Muscle layer of duodenum (tissue), 2 donors: ENCODE data around the gene MRPL44.

Experiments
- H3K27ac ChIP-seq: one replicate; pipeline ENCODE4 v1.7.0; 2013; ENCODE audit warnings: mild to moderate bottlenecking, low read length
- H3K27me3 ChIP-seq: one replicate; pipeline ENCODE4 v1.7.0; 2013; ENCODE audit warnings: low read depth, mild to moderate bottlenecking, control low read depth, low read length
- H3K36me3 ChIP-seq, 2 donors: one replicate each; pipeline ENCODE4 v1.7.0; 2013; ENCODE audit warnings: low read length in 2 of 2, control low read depth in 1 of 2, mild to moderate bottlenecking in 1 of 2; ENCODE audit not compliant: insufficient read depth in 2 of 2, control insufficient read depth in 1 of 2
- H3K4me1 ChIP-seq, 2 donors: one replicate each; pipeline ENCODE4 v1.7.0; 2013; ENCODE audit warnings: low read length in 2 of 2, mild to moderate bottlenecking in 2 of 2, control low read depth in 1 of 2, moderate library complexity in 1 of 2; ENCODE audit not compliant: insufficient read depth in 2 of 2, control insufficient read depth in 1 of 2
- H3K4me3 ChIP-seq, 2 donors: one replicate each; pipeline ENCODE4 v1.7.0; 2013; ENCODE audit warnings: low read length in 2 of 2, low read depth in 1 of 2, mild to moderate bottlenecking in 1 of 2
- H3K9me3 ChIP-seq, 2 donors: one replicate each; pipeline ENCODE4 v1.7.0; 2013; ENCODE audit warnings: low read length in 2 of 2, control low read depth in 1 of 2, mild to moderate bottlenecking in 1 of 2; ENCODE audit not compliant: control insufficient read depth in 1 of 2
- donor health status: healthy.

Gene MRPL44

DNA sequence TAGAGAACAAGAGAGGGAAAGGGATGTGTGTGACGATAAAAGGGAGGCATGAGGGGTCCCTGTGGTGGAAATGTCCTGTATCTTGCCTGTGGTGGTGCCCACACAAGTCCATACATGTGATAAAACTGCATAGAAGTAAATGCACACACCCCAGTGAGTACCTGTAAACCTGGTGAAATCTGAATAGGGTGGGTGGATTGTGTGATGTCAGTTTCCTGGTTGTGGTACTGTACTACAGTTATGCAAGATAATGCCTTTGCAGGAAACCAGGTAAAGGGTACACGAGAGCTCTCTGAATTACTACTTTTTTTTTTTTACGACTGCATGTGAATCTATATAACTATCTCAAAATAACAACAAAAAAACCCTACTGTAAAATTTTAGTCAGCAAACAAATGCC, 59.7 kb downstream of the MRPL44 start:
- no peak overlapping the region for H3K4me3 ChIP-seq
- no peaks in the 10 kb centered on the region for H3K9me3 ChIP-seq
- H3K27me3 ChIP-seq, result no peaks in the 10 kb centered on the region
- H3K36me3 ChIP-seq, result no peaks in the 10 kb centered on the region
- H3K27ac ChIP-seq, result no peak overlapping the region
- H3K4me1 ChIP-seq, result no peaks in the 10 kb centered on the region
